HG02571 (cell line): ENCODE data around the gene PCDHA5.
"Not testable (repeated sequence)": the region's sequence is repeated elsewhere in the genome, so short reads cannot be mapped to it uniquely, and the experiment has no call there.

Experiments used
- ATAC-seq: cut with Tn5 transposase; IDR thresholded peaks from one replicate; pipeline ENCODE4 v1.9.1; 2021; ENCODE audit warnings: mild to moderate bottlenecking, moderate library complexity; ENCODE audit not compliant: unreplicated experiment

Gene PCDHA5

GRCh38 chr5:140822969-140823368 is 1.6 kb downstream of the PCDHA5 start:
- ATAC-seq: not testable (repeated sequence)

DNA sequence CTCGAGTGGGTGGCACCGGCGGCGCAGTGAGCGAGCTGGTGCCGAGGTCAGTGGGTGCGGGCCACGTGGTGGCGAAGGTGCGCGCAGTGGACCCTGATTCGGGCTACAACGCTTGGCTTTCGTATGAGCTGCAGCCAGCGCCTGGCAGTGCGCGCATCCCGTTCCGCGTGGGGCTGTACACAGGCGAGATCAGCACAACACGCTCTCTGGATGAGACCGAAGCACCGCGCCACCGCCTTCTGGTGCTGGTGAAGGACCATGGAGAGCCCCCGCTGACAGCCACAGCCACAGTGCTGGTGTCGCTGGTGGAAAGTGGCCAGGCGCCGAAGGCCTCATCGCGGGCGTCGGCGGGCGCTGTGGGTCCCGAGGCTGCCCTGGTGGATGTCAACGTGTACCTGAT is 2.1 kb downstream of the PCDHA5 start:
- ATAC-seq: no peak

DNA sequence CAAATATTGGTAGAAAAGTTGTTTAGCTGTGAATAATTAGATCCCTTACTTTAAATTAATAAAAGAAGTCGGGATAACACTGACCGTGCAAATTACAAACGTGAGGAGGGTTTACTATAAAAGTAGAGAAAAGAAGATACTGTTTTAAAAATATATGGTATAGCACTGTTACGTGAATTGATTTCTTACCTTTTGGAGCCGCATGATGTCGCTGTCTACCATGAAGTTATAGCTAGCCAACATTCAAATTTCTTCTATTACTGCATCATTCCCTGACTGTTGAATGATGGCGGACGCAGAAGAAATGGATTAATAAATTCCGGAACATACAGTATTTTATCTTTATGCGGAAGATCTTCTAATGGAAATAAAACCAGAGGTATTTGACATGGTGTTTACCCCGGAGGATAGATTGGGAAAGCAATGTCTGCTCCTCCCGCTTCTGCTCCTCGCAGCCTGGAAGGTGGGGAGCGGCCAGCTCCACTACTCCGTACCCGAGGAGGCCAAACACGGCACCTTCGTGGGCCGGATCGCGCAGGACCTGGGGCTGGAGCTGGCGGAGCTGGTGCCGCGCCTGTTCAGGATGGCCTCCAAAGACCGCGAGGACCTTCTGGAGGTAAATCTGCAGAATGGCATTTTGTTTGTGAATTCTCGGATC is 6.4 kb downstream of the PCDHA5 start, which contains the start of gene PCDHA6:
Gene PCDHA6, plus strand, starts transcription at position 257 of the 658 bp plus-strand sequence. Its CDS starts 132 bp downstream, at position 389.
- no peak for ATAC-seq

- ATAC-seq: no peak
Measured at GRCh38 chr5:140828362-140828737, 6.9 kb downstream of the PCDHA5 start.

GRCh38 chr5:140829511-140830501 is 8.4 kb downstream of the PCDHA5 start:
- ATAC-seq: not testable (repeated sequence)

GRCh38 chr5:140833993-140834392 is 12.6 kb downstream of the PCDHA5 start, which contains the start of gene PCDHA7:
Gene PCDHA7, plus strand, starts transcription at chr5:140834269. Its CDS starts 115 bp downstream, at chr5:140834384.
- ATAC-seq: no peak

DNA sequence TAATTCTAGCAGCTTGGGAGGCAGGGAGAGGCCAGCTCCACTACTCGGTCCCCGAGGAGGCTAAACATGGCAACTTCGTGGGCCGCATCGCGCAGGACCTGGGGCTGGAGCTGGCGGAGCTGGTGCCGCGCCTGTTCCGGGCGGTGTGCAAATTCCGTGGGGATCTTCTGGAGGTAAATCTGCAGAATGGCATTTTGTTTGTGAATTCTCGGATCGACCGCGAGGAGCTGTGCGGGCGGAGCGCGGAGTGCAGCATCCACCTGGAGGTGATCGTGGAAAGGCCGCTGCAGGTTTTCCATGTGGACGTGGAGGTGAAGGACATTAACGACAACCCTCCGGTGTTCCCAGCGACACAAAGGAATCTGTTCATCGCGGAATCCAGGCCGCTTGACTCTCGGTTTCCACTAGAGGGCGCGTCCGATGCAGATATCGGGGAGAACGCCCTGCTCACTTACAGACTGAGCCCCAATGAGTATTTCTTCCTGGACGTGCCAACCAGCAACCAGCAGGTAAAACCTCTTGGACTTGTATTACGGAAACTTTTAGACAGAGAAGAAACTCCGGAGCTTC is 13.1 kb downstream of the PCDHA5 start:
- not testable (repeated sequence) for ATAC-seq

- ATAC-seq: no peak
Measured at GRCh38 chr5:140835622-140836510, 14.5 kb downstream of the PCDHA5 start.

DNA sequence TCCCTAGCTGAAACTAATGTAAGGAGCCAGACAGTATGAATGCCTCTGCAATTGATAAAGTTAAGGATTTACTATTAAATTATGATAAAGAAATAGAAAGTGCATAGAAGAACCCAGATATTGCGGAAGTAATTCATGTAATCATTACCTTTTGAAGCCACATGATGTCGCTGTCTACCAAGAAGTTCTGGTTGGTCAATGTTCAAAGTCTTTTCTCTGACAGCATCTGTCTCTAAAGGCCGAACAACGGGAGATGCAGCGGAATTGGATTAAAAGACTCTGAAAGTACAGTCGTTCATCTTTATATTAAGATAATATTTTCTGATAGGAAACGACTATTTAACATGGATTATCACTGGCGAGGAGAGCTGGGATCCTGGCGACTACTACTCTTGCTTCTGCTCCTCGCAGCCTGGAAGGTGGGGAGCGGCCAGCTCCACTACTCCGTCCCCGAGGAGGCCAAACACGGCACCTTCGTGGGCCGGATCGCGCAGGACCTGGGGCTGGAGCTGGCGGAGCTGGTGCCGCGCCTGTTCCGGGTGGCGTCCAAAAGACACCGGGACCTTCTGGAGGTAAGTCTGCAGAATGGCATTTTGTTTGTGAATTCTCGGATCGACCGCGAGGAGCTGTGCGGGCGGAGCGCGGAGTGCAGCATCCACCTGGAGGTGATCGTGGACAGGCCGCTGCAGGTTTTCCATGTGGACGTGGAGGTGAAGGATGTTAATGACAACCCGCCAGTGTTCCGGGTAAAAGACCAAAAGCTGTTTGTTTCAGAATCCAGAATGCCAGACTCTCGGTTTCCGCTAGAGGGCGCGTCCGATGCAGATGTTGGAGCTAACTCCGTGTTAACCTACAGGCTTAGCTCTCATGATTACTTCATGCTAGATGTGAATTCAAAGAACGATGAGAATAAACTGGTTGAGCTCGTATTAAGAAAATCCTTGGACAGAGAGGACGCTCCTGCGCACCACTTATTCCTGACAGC is 19.9 kb downstream of the PCDHA5 start, which contains the start of gene PCDHA8:
Gene PCDHA8, plus strand, starts transcription at position 210 of the 985 bp plus-strand sequence. Its CDS starts 135 bp downstream, at position 345.
- no peak for ATAC-seq

DNA sequence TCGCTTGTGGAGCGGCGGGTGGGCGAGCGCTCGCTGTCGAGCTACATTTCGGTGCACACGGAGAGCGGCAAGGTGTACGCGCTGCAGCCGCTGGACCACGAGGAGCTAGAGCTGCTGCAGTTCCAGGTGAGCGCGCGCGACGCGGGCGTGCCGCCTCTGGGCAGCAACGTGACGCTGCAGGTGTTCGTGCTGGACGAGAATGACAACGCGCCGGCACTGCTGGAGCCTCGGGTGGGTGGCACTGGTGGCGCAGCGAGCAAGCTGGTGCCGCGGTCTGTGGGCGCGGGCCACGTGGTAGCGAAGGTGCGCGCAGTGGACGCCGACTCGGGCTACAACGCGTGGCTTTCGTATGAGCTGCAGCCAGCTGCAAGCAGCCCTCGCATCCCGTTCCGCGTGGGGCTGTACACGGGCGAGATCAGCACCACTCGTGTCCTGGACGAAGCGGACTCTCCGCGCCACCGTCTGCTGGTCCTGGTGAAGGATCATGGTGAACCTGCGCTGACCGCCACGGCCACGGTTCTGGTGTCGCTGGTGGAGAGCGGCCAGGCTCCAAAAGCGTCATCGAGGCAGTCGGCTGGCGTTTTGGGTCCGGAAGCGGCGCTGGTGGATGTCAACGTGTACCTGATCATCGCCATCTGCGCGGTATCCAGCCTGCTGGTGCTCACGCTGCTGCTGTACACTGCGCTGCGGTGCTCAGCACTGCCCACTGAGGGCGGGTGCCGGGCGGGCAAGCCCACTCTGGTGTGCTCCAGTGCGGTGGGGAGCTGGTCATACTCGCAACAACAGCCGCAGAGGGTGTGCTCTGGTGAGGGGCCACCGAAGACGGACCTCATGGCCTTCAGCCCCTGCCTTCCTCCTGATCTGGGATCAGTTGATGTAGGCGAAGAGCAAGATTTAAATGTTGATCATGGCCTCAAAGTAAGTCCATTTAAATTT is 21.7 kb downstream of the PCDHA5 start:
- no peak for ATAC-seq

- not testable (repeated sequence) for ATAC-seq
Measured at GRCh38 chr5:140848139-140849102, 27.0 kb downstream of the PCDHA5 start, which contains the start of gene PCDHA9. Gene PCDHA9, plus strand, starts transcription at chr5:140848382. Its CDS starts 114 bp downstream, at chr5:140848496.

GRCh38 chr5:140849831-140850634 is 28.6 kb downstream of the PCDHA5 start:
- not testable (repeated sequence) for ATAC-seq

- no peak for ATAC-seq
Measured at GRCh38 chr5:140855772-140856674, 34.6 kb downstream of the PCDHA5 start, which contains the start of gene PCDHA10. Gene PCDHA10, plus strand, starts transcription at chr5:140855897. Its CDS starts 152 bp downstream, at chr5:140856049.

- no peak for ATAC-seq
Measured at GRCh38 chr5:140857177-140857986, 36.0 kb downstream of the PCDHA5 start.
